ENCODE data around the gene PARN. TPM values are rescaled to one million over a fixed set of nuclear protein-coding genes. Genes with fewer than 3 reads are reported as not detected.

The PARN gene
- total and polyA plus RNA-seq, 9 of the 15 experiments (the other 6 are each of a cell fraction or from before 2014, with no cell fraction given), result 9.6 to 51.3 (median 40.4) TPM

DNA sequence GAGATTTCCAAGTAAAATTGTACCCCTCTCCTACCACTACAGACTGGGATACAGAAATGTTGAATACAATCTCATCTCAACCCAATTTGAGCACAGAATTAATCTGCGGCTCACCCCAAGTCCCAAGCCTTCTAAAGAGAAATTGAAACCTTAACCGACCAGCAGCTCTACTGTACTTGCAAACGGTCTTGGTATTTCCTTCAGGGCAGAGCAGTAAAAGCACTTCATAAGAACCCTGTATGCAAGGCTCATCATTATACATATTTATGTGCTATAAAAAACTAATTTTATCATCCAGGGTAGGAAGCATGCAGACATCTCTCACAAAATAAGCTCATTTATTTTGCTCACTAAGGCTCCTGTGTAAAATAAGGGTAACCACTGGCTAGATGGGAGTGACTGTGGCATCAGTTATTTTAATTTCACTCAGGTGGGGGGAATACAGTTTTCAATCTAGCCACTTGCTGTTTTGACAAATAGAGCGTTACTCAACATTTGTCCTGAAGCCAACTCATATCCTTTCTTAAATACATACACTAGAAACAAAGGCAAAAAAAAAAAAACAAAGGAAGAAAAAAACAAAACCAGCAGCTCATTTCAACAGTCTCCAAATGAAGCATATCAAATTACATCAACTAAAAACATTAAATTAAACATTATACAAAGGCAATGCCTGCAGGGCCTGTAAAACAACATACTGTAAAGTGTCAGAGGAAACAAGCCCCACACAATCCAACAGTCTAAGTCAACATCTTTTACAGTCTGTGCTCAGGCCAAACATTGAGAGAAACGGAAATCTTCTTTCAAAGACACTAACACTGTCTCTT is 65.0 kb downstream of the PARN start:
- in situ Hi-C loops (cut with MboI) (no loop called here), intact Hi-C loops (cut with micrococcal nuclease) (no loop called here)
- no peaks in the 10 kb centered on the region for H3K9me1 ChIP-seq (ENCODE audit: control insufficient read depth, insufficient read depth, low read length)
- BruUV-seq (replicated peaks), result no TSS peak
- peaks cover 15% of the 10 kb centered on the region for H3K36me3 ChIP-seq (ENCODE audit: control insufficient read depth, insufficient read depth, low read length)
- TF ChIP-seq ZFX (CRISPR knock-in tag; IDR thresholded peaks at IDR 0.05), result no peak
- TF ChIP-seq, protein P1, sequence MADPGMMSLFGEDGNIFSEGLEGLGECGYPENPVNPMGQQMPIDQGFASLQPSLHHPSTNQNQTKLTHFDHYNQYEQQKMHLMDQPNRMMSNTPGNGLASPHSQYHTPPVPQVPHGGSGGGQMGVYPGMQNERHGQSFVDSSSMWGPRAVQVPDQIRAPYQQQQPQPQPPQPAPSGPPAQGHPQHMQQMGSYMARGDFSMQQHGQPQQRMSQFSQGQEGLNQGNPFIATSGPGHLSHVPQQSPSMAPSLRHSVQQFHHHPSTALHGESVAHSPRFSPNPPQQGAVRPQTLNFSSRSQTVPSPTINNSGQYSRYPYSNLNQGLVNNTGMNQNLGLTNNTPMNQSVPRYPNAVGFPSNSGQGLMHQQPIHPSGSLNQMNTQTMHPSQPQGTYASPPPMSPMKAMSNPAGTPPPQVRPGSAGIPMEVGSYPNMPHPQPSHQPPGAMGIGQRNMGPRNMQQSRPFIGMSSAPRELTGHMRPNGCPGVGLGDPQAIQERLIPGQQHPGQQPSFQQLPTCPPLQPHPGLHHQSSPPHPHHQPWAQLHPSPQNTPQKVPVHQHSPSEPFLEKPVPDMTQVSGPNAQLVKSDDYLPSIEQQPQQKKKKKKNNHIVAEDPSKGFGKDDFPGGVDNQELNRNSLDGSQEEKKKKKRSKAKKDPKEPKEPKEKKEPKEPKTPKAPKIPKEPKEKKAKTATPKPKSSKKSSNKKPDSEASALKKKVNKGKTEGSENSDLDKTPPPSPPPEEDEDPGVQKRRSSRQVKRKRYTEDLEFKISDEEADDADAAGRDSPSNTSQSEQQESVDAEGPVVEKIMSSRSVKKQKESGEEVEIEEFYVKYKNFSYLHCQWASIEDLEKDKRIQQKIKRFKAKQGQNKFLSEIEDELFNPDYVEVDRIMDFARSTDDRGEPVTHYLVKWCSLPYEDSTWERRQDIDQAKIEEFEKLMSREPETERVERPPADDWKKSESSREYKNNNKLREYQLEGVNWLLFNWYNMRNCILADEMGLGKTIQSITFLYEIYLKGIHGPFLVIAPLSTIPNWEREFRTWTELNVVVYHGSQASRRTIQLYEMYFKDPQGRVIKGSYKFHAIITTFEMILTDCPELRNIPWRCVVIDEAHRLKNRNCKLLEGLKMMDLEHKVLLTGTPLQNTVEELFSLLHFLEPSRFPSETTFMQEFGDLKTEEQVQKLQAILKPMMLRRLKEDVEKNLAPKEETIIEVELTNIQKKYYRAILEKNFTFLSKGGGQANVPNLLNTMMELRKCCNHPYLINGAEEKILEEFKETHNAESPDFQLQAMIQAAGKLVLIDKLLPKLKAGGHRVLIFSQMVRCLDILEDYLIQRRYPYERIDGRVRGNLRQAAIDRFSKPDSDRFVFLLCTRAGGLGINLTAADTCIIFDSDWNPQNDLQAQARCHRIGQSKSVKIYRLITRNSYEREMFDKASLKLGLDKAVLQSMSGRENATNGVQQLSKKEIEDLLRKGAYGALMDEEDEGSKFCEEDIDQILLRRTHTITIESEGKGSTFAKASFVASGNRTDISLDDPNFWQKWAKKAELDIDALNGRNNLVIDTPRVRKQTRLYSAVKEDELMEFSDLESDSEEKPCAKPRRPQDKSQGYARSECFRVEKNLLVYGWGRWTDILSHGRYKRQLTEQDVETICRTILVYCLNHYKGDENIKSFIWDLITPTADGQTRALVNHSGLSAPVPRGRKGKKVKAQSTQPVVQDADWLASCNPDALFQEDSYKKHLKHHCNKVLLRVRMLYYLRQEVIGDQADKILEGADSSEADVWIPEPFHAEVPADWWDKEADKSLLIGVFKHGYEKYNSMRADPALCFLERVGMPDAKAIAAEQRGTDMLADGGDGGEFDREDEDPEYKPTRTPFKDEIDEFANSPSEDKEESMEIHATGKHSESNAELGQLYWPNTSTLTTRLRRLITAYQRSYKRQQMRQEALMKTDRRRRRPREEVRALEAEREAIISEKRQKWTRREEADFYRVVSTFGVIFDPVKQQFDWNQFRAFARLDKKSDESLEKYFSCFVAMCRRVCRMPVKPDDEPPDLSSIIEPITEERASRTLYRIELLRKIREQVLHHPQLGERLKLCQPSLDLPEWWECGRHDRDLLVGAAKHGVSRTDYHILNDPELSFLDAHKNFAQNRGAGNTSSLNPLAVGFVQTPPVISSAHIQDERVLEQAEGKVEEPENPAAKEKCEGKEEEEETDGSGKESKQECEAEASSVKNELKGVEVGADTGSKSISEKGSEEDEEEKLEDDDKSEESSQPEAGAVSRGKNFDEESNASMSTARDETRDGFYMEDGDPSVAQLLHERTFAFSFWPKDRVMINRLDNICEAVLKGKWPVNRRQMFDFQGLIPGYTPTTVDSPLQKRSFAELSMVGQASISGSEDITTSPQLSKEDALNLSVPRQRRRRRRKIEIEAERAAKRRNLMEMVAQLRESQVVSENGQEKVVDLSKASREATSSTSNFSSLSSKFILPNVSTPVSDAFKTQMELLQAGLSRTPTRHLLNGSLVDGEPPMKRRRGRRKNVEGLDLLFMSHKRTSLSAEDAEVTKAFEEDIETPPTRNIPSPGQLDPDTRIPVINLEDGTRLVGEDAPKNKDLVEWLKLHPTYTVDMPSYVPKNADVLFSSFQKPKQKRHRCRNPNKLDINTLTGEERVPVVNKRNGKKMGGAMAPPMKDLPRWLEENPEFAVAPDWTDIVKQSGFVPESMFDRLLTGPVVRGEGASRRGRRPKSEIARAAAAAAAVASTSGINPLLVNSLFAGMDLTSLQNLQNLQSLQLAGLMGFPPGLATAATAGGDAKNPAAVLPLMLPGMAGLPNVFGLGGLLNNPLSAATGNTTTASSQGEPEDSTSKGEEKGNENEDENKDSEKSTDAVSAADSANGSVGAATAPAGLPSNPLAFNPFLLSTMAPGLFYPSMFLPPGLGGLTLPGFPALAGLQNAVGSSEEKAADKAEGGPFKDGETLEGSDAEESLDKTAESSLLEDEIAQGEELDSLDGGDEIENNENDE (IDR thresholded peaks at IDR 0.05; ENCODE audit: low read depth, low read length), result no peak
- H3K4me2 ChIP-seq (ENCODE audit: insufficient read depth, low read length), result no peak overlapping the region
- no peaks in the 10 kb centered on the region for H3K79me2 ChIP-seq (ENCODE audit: control insufficient read depth, insufficient read depth, low read length)
- POLR2A ChIA-PET, result interaction anchor here (0.8 to 1.1 kb wide), 2 partner anchors 11 to 25 kb away, joined by 4 to 5 read pairs; no protein-coding TSS in a partner anchor
- H3K4me3 ChIP-seq, result no peak overlapping the region
- no peak overlapping the region for H3K27ac ChIP-seq (ENCODE audit: extremely low read depth, low read depth, low read length)
- CTCF ChIA-PET (ENCODE audit: low intra/inter-chr PET ratio), result no interaction called here
- H3K27me3 ChIP-seq (ENCODE audit: control insufficient read depth in 2 of 2, insufficient read depth in 2 of 2, low read length in 2 of 2), result no peaks in the 10 kb centered on the region
- DNase-seq (ENCODE audit: extremely low read depth in 1 of 4, low spot score in 3 of 4), result no peak
- FAIRE-seq, result no peak
- peaks cover 0 to 6% of the 10 kb centered on the region in 2 experiments; a peak in 3 of 5 replicates for H3K4me1 ChIP-seq (replicated peaks in 1 of 2; ENCODE audit: control insufficient read depth in 2 of 2, insufficient read depth in 2 of 2, low read length in 2 of 2)
- 83% methylated on average over 5 of the region's 5 CpGs for WGBS (ENCODE audit: insufficient coverage, low coverage, missing lambda C conversion rate)
- no peaks in the 10 kb centered on the region for H3K9me3 ChIP-seq (replicated peaks; ENCODE audit: control insufficient read depth, insufficient read depth, low read depth, low read length)
- H2AFZ ChIP-seq (ENCODE audit: low read depth, low read length), result no peak overlapping the region
- no peak for ATAC-seq
- no peaks in the 10 kb centered on the region for H4K20me1 ChIP-seq (replicated peaks; ENCODE audit: control insufficient read depth, insufficient read depth, low read length)
- no peak overlapping the region for H3K9ac ChIP-seq (ENCODE audit: insufficient read depth in 1 of 2, low read depth in 2 of 2, low read length in 2 of 2)

All from K562 (cell line).